SJCRH30 (cell line): ENCODE measurements around the gene HOXB1. TPM values are rescaled to one million over a fixed set of nuclear protein-coding genes. Genes with fewer than 3 reads are reported as not detected.
A peak's percentile ranks its signal among the peaks of the same experiment; 100 is the strongest.
"Not testable (repeated sequence)": the region's sequence is repeated elsewhere in the genome, so short reads cannot be mapped to it uniquely, and the experiment has no call there.

Experiments used
- DNase-seq, 2 experiments: peaks; one replicate each; pipeline ENCODE4 v3.0.0-alpha.2; 2015 to 2020
- H3K27ac ChIP-seq: fragments of 250-450 bp; sonication (Bioruptor Pico); 2 replicates; pipeline ENCODE4 v1.5.1; 2020; ENCODE audit warnings: mild to moderate bottlenecking, moderate library complexity
- H3K27me3 ChIP-seq: fragments of 250-450 bp; sonication (Bioruptor Pico); 2 replicates; pipeline ENCODE4 v1.5.1; 2020; ENCODE audit warnings: mild to moderate bottlenecking, moderate library complexity
- H3K36me3 ChIP-seq: fragments of 250-450 bp; sonication (Bioruptor Pico); 2 replicates; pipeline ENCODE4 v1.5.1; 2020; ENCODE audit warnings: mild to moderate bottlenecking, moderate library complexity
- H3K4me1 ChIP-seq: fragments of 250-450 bp; sonication (Bioruptor Pico); 2 replicates; pipeline ENCODE4 v1.5.1; 2020; ENCODE audit warnings: mild to moderate bottlenecking, moderate library complexity
- H3K4me3 ChIP-seq: fragments of 250-450 bp; sonication (Bioruptor Pico); 2 replicates; pipeline ENCODE4 v1.5.1; 2020; ENCODE audit warnings: mild to moderate bottlenecking, moderate library complexity
- H3K9me3 ChIP-seq: fragments of 250-450 bp; sonication (Bioruptor Pico); replicated peaks from 2 replicates; pipeline ENCODE4 v1.5.1; 2020; ENCODE audit warnings: mild to moderate bottlenecking, moderate library complexity
- total RNA-seq: library from RNA; depleted of rRNA; stranded (reverse); fragments of >200 nt; shearing (Covaris generic); gene quantifications from 2 replicates; pipeline ENCODE4 v1.2.3, GENCODE V29; 2014

HOXB1 gene
- total RNA-seq, 1 experiment from 2014 or later, result not detected

DNA sequence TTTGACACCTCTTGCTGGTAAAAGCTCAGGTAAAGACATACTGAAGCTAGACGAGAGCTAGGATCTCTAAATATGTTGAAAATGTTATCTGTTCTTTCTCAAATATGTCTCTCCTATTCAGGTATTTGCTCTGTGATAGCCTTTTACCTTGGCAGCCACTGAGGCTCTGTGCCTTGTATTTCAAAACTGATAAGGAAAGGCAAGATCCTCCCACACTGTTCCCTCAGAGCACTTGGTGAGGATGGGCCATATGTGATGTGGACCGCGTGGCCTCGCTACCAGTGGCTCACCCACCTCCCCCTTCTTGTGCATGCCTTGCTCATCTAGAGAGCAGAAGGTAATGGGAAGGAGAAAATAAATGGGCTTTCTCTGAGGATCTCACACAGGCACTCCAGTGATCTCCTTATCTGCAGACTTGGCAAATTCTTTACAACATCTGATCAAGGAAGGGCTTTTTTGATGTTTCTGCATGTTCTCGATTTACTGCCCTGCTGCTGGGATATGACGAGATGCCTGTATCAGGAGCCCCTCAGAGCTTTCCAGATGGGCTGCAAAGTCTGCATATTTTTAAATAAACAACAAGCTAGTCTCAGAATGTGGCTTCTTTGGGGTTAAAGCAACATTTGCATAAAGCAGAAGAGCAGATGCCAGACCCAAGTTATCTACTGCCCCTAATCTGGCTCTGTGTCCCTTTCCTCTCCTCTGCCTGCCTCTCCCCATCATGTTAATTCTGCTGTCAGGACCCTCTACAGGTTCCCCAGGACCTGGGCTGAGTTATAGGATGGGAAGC, 16.9 kb downstream of the HOXB1 start:
- Histone ChIP-seq H3K27me3 (peaks cover 13% of the 10 kb centered on the region; the same call in 1 of the 2 replicates), H3K4me1 (no peaks in the 10 kb centered on the region), H3K9me3 (peaks cover 4% of the 10 kb centered on the region), H3K4me3 (no peak overlapping the region), H3K27ac (no peak overlapping the region), H3K36me3 (no peaks in the 10 kb centered on the region)
- DNase-seq, result no peak

DNA sequence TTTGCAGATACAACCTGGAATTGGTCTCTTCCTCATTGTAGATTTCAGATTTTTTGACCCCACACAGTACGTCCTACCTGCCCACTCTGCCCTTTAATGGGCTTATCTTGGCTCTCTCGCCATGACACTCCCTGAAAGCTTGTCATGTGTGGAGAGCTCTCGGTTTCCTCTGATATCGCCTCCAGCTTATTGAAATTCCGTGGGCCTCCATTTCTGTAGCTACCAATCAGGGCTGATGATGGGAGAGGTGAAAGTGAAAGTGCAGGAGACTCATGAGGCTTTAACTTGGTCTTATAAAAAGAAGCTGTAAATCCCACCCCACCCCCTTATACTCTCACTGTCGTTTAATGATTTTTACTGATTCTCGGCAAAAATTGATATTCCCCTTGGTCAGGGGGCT, 17.7 kb downstream of the HOXB1 start:
- no peaks in the 10 kb centered on the region for H3K36me3 ChIP-seq
- H3K27ac ChIP-seq, result no peak overlapping the region
- no peaks in the 10 kb centered on the region for H3K4me1 ChIP-seq
- no peak overlapping the region for H3K4me3 ChIP-seq
- peaks cover 13% of the 10 kb centered on the region; the same call in 1 of the 2 replicates for H3K27me3 ChIP-seq
- peaks cover 4% of the 10 kb centered on the region for H3K9me3 ChIP-seq
- no peak for DNase-seq

DNA sequence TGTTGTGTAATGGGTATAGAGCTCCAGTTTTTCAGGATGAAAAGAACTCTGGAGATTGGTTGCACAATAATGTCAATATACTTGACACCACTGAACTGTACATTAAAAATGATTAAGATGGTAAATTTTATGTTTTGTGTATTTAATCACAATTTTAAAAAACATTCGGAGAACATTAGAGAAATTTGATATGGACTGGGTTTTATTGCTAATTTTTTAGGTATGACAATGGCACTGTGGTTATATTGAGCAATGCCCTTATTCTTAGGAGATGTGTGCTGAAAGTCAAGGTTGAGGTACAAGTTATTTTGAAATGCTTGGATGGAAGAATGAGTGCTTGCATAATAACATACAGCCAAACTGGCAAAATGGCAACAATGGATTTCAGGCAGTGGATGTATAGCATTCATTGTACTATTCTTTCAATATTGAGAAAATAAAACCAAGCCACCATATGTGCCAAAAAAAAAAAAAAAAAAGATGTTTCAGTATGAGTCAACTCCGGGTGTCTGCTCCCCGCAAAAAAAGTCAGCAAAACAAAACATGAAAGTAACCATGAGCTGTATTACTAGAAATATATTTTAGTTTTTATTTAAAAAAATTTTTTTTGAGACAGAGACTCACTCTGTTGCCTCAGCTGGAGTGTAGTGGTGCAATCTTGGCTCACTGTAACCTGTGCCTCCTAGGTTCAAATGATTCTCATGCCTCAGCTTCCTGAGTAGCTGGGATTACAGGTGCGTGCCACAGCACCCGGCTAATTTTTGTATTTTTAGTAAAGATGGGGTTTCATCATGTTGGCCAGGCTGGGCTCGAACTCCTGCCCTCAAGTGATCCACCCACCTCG, 19.8 kb downstream of the HOXB1 start:
- H3K27me3 ChIP-seq, result peaks cover 8% of the 10 kb centered on the region; the same call in 1 of the 2 replicates
- no peak for DNase-seq
- peaks cover 9% of the 10 kb centered on the region for H3K4me1 ChIP-seq
- H3K9me3 ChIP-seq, result peaks cover 4% of the 10 kb centered on the region
- no peak overlapping the region for H3K27ac ChIP-seq
- no peaks in the 10 kb centered on the region for H3K36me3 ChIP-seq
- H3K4me3 ChIP-seq, result no peak overlapping the region

DNA sequence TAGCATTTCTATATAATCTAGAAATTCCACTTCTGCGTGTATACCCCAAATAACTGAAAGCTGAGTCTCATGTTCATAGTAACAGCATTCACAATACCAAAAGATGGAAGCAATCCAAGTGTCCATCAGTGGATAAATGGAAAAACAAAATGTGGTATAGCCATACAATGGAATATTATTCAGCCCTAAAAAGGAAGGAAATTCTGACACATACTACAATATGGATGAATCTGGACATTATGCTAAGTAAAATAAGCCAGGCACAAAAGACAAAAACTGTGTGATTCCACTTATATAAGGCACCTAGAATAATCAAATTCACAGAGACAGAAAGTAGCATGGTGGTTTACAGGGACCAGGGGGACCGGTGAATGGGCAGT, 20.4 kb downstream of the HOXB1 start:
- H3K4me1 ChIP-seq, result peaks cover 15% of the 10 kb centered on the region
- no peak overlapping the region for H3K4me3 ChIP-seq
- H3K27ac ChIP-seq, result no peak overlapping the region
- H3K36me3 ChIP-seq, result no peaks in the 10 kb centered on the region
- H3K27me3 ChIP-seq, result peaks cover 8% of the 10 kb centered on the region; the same call in 1 of the 2 replicates
- DNase-seq, result no peak
- peaks cover 4% of the 10 kb centered on the region for H3K9me3 ChIP-seq

DNA sequence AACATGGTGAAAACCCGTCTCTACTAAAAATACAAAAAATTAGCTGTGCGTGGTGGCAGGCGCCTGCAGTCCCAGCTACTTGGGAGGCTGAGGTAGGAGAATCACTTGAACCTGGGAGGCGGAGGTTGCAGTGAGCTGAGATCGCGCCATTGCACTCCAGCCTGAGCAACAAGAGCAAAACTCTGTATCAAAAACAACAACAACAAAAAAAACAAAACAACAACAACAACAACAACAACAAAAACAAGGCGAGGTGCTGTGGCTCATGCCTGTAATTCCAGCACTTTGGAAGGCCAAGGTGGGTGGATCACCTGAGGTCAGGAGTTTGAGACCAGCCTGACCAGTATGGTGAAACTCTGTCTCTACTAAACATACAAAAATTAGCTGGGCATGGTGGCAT, 21.1 kb downstream of the HOXB1 start:
- H3K9me3 ChIP-seq, H3K27ac ChIP-seq, H3K27me3 ChIP-seq, H3K36me3 ChIP-seq, H3K4me3 ChIP-seq, DNase-seq: not testable (repeated sequence)
- peaks cover 18% of the 10 kb centered on the region for H3K4me1 ChIP-seq

DNA sequence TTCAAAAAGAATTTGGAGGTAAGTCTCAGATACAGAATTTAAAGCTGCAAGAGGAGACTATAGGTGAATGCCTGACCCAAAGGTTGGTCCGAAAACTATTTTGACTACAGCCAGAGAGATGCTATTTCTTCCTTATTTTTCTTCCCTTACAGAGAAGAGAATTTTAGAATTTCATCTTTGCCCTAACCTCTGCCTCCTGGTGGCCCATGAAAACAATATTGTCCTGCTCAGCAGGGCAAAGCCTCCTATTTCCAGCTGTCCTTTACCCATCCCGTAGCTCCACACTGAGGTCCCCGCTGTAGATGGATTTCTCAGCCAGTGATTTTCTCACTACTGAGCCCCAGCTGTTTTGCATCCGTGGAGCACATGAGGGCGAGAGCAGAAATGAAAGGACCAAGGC, 24.6 kb downstream of the HOXB1 start:
- H3K4me1 ChIP-seq, result peaks cover 35% of the 10 kb centered on the region
- no peak for DNase-seq
- H3K27me3 ChIP-seq, result no peaks in the 10 kb centered on the region
- H3K9me3 ChIP-seq, result peaks cover 4% of the 10 kb centered on the region
- no peak overlapping the region for H3K27ac ChIP-seq
- H3K4me3 ChIP-seq, result no peak overlapping the region
- H3K36me3 ChIP-seq, result no peaks in the 10 kb centered on the region

DNA sequence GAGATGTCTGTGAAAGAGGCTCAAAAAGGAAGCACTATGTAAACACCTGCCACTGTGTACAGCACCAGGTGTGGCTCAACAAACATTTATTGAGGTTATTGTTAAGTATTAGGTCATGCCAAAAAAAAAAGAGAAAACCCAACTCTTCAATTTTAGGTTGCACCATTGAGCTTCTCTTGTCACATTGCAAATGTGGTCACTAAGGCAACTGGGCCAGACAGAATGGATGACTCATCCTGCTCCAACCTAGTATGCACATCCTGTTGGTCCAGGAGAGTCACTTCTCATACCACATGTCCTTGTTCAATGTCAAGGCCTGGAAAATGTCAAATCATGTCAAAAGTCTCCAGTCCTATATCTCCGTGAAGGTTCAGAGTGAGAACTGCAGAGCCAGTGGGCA, 25.0 kb downstream of the HOXB1 start:
- Histone ChIP-seq H3K4me3 (no peak overlapping the region), H3K27ac (no peak overlapping the region), H3K9me3 (peaks cover 4% of the 10 kb centered on the region), H3K36me3 (no peaks in the 10 kb centered on the region), H3K4me1 (peaks cover 35% of the 10 kb centered on the region), H3K27me3 (no peaks in the 10 kb centered on the region)
- peak in 1 of 2 experiments; percentile 34 for DNase-seq

DNA sequence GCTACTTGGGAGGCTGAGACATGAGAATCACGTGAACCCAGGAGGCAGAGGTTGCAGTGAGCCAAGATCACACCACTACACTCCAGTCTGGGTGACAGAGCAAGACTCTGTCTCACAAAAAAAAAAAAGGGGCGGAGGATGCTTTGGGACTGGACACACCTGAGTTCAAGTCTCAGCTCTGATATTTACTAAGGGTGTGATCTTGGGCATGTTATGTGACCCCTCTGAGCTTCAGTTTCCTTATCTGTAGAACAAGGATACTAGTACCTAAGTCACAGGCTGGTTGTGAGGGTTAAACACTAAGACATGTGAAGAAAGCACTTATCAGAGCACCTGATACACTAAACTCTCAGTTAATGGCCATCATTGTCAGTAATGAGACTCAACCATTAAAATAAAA, 25.9 kb downstream of the HOXB1 start:
- H3K9me3 ChIP-seq, result no peaks in the 10 kb centered on the region
- H3K27ac ChIP-seq, result no peak overlapping the region
- H3K4me1 ChIP-seq, result peaks cover 37% of the 10 kb centered on the region
- H3K27me3 ChIP-seq, result no peaks in the 10 kb centered on the region
- H3K4me3 ChIP-seq, result no peak overlapping the region
- no peaks in the 10 kb centered on the region for H3K36me3 ChIP-seq
- DNase-seq, result no peak

DNA sequence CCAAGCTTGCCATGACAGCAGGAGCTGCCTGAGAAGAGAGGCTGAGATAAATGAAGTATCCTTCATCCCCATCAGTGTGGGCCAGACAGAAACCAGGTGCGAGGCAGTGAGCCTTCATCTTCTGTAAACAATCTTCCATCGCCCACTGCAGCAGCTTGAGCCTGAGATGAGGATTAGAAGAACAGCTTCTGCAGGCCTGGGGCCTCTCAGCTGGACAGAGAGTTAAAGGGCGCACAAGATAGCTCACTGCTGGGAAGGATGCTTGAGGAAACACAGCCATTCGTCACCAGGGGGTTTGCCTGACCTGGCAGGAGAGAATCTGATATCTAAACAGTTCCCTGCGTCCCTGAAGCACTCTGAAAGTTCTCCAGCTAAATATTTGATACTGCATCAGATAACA, 27.1 kb downstream of the HOXB1 start:
- DNase-seq, result no peak
- Histone ChIP-seq H3K9me3 (no peaks in the 10 kb centered on the region), H3K36me3 (no peaks in the 10 kb centered on the region), H3K27ac (no peak overlapping the region), H3K4me1 (peaks cover 44% of the 10 kb centered on the region), H3K27me3 (no peaks in the 10 kb centered on the region), H3K4me3 (no peak overlapping the region)

DNA sequence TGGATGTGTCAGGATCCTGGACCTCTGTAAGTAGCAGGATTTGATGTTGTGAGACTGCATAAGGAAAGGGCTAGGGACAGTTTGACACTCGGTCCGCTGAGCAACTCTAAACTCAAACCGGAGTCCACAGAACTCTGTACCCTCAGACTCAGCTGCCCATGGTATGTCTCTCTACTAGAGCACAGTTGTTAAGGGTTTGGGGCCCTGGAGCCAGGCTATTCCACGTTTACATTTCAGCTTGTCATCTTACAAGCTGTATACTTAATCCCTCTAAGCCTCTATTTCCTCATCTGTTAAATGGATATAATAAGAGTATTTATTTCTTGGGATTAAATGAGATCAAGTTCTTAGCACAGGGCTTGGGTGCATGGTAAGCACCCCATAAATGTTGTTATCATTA, 27.9 kb downstream of the HOXB1 start:
- Histone ChIP-seq H3K36me3 (no peaks in the 10 kb centered on the region), H3K27me3 (no peaks in the 10 kb centered on the region), H3K4me1 (peaks cover 52% of the 10 kb centered on the region), H3K9me3 (no peaks in the 10 kb centered on the region), H3K4me3 (no peak overlapping the region), H3K27ac (no peak overlapping the region)
- DNase-seq, result peak; percentile 27 to 63

DNA sequence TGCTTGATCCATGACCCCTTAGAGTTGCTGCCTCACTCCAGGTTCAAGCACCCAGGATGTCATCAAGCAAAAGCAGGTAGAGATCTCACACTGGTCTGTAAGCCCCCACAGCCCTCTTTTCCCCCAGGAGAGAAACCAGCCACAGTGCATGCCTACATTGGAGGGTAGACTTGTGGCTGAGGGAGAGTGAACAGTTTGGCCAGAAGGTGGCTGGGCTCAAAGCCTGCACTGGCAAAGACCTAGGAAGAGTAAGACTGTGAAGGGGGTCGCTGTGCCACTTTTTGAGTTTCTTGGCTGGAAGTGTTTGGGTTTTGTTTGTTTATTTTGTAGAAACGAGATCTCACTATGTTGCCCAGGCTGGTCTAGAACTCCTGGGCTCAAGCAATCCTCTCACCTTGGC, 28.5 kb downstream of the HOXB1 start:
- no peak overlapping the region for H3K4me3 ChIP-seq
- H3K27me3 ChIP-seq, result no peaks in the 10 kb centered on the region
- no peak for DNase-seq
- no peak overlapping the region for H3K27ac ChIP-seq
- peaks cover 58% of the 10 kb centered on the region for H3K4me1 ChIP-seq
- no peaks in the 10 kb centered on the region for H3K36me3 ChIP-seq
- no peaks in the 10 kb centered on the region for H3K9me3 ChIP-seq

DNA sequence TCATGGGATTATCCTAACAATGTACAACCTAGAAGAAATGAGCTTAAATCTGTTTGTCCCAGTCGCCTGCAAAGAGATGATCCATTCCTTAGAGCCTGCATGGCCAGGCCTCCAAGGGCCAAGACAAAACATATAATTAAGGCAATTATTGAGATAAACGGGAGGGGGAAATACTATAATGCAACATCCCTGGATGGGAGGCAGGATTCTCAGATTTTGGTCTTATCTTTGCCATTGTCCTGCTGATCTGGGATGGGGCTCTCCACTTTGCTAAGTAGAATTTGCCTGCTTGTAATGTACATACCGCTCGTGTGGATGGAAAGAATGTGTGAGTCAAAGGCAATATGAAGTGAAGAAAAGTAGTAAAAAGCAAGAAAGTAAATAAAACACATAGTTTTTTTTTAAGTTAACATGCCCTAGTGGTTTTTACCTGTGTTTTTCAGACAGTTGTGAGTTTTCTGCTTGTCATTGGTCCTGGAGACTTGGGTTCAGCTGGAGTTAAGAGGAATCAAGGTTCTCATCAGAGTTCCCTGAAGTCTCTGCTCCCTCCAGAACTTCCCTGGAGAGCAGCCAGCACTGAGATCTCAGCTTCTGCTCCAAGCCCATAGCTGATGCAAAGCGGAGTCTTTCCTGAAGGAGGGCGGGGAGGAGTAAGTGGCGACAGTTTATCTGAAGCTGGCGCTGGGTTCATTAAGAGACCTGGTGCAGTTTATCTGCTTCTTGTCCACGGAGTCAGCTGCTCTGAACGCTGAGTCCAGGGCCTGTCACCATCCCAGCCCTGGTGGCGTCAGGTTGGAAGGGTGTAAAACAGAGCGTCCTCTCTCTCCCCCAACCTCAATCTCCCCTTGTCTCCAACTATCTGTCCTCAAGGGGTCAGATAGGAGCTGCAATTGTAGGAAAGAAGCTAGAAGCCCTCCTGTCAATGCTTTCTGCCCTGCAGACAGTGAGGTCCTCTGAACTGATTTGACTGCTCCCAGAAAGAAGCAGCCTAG, 30.1 kb downstream of the HOXB1 start:
- H3K4me3 ChIP-seq, result no peak overlapping the region
- no peaks in the 10 kb centered on the region for H3K9me3 ChIP-seq
- H3K27ac ChIP-seq, result no peak overlapping the region
- no peaks in the 10 kb centered on the region for H3K27me3 ChIP-seq
- DNase-seq, result no peak
- peaks cover 54% of the 10 kb centered on the region for H3K4me1 ChIP-seq
- no peaks in the 10 kb centered on the region for H3K36me3 ChIP-seq

DNA sequence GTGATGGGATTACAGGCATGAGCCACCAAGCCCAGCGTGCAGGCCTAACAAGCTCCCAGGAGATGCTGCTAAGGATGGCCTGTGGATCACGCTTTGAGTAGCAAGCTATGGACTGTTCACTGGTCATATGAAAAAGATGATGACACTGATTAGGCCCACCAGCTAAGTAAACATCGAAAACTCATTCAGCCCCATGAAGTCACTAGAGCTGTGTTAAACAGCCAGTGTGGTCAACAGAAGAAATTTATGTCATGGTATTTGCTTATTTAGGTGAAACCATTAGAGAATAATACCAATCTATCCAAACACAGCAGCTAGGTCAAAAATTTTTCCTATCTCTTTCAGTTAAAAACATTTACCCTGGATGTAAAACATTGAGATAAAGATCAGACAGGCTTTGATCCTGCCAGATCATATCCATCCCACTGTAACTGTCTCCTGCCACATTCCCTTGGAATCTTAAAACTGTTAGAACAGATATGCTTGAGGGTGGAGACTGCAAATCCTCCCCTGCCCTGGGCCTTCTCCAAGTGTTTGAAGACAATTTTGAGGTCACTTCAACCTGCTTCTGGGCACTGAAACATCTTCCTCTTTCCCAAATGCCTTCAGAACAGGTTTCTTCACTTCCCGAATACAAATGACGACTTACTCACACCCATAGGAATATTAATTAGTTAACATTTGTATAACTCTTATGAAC, 30.9 kb downstream of the HOXB1 start:
- no peak overlapping the region for H3K27ac ChIP-seq
- H3K4me3 ChIP-seq, result no peak overlapping the region
- H3K36me3 ChIP-seq, result no peaks in the 10 kb centered on the region
- peaks cover 47% of the 10 kb centered on the region for H3K4me1 ChIP-seq
- H3K9me3 ChIP-seq, result no peaks in the 10 kb centered on the region
- DNase-seq, result no peak
- H3K27me3 ChIP-seq, result no peaks in the 10 kb centered on the region

DNA sequence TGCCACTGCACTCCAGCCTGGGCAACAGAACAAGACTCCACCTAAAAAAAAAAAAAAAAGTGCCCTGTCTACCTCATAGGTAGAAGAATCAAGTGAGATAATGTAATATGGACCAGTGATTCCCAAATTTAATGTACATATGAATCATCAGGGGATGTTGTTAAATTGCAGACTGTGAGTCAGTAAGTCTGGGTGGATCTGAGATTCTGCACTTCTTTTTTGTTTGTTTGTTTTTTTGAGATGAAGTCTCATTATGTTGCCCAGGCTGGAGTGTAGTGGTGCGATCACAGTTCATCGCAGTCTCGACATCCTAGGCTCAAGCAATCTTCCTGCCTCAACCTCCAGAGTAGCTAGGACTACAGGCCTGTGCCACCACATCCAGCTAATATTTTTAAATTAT, 31.6 kb downstream of the HOXB1 start:
- no peak overlapping the region for H3K27ac ChIP-seq
- H3K36me3 ChIP-seq, result no peaks in the 10 kb centered on the region
- peaks cover 51% of the 10 kb centered on the region for H3K4me1 ChIP-seq
- no peaks in the 10 kb centered on the region for H3K9me3 ChIP-seq
- no peak for DNase-seq
- H3K4me3 ChIP-seq, result no peak overlapping the region
- H3K27me3 ChIP-seq, result no peaks in the 10 kb centered on the region
